NB4 (cell line): ENCODE results near the gene CCDC82.

ENCODE experiments used
- CTCF ChIP-seq: IDR thresholded peaks from one replicate; pipeline ENCODE4 v1.5.1; 2012; ENCODE audit warnings: low read depth, low read length
- MYC ChIP-seq: IDR thresholded peaks from 2 replicates; pipeline ENCODE4 v1.6.1; 2011; ENCODE audit warnings: low read depth, low read length
- POLR2A ChIP-seq: IDR thresholded peaks from 2 replicates; pipeline ENCODE4 v1.6.1; 2011; ENCODE audit warnings: mild to moderate bottlenecking; ENCODE audit not compliant: insufficient read length; ENCODE audit errors: extremely low read depth
- TF ChIP-seq, protein P1 (sequence below): IDR thresholded peaks from 2 replicates; pipeline ENCODE4 v1.6.1; 2011; ENCODE audit warnings: low read depth, low read length

DNA sequence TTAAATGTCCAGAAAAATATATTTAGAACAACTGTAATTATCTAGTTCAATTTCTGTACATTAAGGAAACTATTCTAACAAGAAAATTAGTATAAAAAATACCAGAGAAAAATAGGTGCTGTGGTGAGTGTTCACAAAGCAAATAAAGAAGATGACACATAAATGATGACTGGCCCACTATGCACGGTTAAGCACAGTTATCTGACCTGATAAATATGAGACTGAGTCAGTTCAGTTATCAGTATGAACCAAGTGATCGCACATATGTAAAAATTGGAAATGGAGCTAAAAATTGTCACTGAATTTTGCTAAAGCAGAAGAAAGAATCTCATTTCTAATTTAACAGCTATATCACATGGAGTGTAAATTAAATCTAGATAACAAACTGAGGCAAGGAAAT, 27.9 kb downstream of the CCDC82 start:
- no peak for TF ChIP-seq CTCF
- TF ChIP-seq MYC, result no peak
- no peak for TF ChIP-seq POLR2A
- TF ChIP-seq, protein P1, sequence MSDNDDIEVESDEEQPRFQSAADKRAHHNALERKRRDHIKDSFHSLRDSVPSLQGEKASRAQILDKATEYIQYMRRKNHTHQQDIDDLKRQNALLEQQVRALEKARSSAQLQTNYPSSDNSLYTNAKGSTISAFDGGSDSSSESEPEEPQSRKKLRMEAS, result no peak
